Mucosa of stomach (tissue), 1 donor: Measurements from ENCODE around the gene GRAMD2B.

Experiments
- H3K27me3 ChIP-seq: one replicate; pipeline ENCODE4 v1.7.0; 2013; ENCODE audit warnings: mild to moderate bottlenecking, low read length; ENCODE audit not compliant: control insufficient read depth, insufficient read depth
- H3K36me3 ChIP-seq: one replicate; pipeline ENCODE4 v1.7.0; 2013; ENCODE audit warnings: low read length; ENCODE audit not compliant: control insufficient read depth, insufficient read depth
- H3K4me1 ChIP-seq: one replicate; pipeline ENCODE4 v1.7.0; 2013; ENCODE audit warnings: mild to moderate bottlenecking, low read length; ENCODE audit not compliant: control insufficient read depth, insufficient read depth
- H3K4me3 ChIP-seq: one replicate; pipeline ENCODE4 v1.7.0; 2013; ENCODE audit warnings: low read length
- H3K9ac ChIP-seq: one replicate; pipeline ENCODE4 v1.7.0; 2013; ENCODE audit warnings: mild to moderate bottlenecking, low read length, moderate library complexity
- H3K9me3 ChIP-seq: one replicate; pipeline ENCODE4 v1.7.0; 2013; ENCODE audit warnings: mild to moderate bottlenecking, low read length, moderate library complexity; ENCODE audit not compliant: control insufficient read depth
- donor health status: Pancreatic carcinoma.

Gene GRAMD2B

DNA sequence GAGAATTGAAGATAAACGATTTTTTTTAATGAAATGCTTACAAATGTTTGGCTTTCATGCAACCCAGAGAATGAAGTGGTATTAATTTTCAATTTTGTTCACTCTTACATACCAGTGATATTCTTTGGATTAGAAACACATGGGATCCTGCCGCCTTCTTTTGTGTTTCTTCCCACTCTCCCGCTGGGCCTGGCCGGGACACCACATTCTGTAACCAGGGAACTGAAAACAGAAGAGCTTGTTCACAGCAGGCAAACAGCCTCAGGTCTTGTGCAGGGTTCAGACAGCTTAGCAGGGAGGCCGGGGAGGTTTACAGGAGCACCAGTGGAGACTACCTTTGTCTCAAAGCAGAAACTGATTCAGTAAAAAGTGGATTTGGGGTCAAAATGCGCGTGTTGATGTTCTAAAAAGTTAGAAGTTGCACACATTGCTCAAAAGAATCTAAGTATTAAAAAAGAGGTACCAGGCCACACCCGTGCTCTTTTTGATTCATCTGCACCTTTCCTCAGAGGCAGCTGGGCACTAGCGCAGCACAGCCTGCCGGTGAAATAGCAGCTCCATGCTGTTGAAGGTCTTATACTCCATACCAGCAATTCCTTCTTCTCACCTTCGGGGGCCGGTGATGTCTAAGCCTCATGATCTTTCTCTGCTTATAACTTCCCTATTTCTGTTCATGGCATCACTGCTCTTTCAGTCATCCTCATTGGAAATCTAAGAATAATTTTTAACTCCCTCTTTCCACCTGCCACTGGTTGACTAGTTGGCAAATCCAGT lies 67.1 kb downstream of the GRAMD2B start:
- Histone ChIP-seq H3K4me1 (no peaks in the 10 kb centered on the region), H3K27me3 (no peaks in the 10 kb centered on the region), H3K4me3 (no peak overlapping the region), H3K36me3 (peaks cover 3% of the 10 kb centered on the region), H3K9me3 (no peaks in the 10 kb centered on the region), H3K9ac (no peak overlapping the region)

DNA sequence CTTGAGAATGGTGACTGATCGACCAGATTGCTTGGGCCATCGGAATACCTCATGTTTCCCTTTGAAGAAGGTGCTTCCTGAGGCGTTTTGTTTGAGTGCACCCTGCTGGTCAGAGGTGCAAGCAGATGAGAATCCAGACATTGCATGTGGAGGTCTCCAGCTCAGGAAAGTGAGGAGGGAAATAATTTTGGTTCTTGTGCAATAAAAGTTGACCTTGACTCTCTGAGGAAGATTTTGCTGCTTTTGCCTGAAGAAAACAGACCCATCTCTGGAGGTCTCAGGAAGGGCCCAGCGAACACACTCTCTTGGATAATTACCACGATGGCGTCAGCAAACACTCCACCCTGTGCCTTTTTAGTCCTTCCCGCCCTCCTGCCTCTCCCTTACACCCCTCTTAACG lies 69.7 kb downstream of the GRAMD2B start:
- Histone ChIP-seq H3K36me3 (no peaks in the 10 kb centered on the region), H3K9ac (no peak overlapping the region), H3K4me3 (no peak overlapping the region), H3K27me3 (no peaks in the 10 kb centered on the region), H3K9me3 (no peaks in the 10 kb centered on the region), H3K4me1 (no peaks in the 10 kb centered on the region)

DNA sequence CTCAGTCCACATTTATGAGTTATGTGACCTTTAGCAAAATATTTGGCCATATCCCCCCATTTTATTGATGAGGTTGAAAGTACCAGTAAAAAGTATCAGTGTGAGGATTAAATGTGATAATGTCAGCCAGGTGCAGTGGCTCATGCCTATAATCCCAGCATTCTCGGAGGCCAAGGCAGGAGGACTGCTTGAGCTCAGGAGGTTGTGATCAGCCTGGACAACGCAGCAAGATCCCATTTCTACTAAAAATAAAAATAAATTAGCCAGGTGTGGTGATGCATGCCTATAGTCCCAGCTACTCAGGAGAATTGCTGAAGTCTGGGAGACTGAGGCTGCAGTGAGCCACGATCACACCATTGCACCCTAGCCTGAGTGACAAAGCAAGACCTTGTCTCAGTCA lies 71.2 kb downstream of the GRAMD2B start:
- H3K36me3 ChIP-seq = no peaks in the 10 kb centered on the region
- no peak overlapping the region for H3K9ac ChIP-seq
- no peaks in the 10 kb centered on the region for H3K9me3 ChIP-seq
- no peaks in the 10 kb centered on the region for H3K4me1 ChIP-seq
- no peaks in the 10 kb centered on the region for H3K27me3 ChIP-seq
- H3K4me3 ChIP-seq = no peak overlapping the region

DNA sequence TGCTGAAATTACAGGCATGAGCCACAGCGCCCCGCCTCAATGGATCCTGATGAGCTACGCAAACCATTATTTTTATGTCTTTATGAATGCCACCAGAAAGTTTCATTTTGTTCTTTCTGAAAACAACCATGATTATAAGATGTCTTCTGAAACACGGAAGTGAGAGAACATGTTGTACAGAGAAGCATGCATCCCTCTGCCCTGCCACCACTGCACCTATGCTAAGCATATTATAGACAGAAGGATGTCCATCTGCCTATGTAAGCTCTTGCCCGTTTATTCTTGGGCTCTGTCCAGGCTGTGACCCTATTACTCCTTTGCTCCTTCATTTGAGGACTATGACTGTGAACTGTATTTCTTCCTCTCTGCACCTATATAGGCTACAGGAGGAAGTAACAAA lies 74.3 kb downstream of the GRAMD2B start:
- no peak overlapping the region for H3K4me3 ChIP-seq
- no peaks in the 10 kb centered on the region for H3K36me3 ChIP-seq
- no peak overlapping the region for H3K9ac ChIP-seq
- H3K9me3 ChIP-seq = no peaks in the 10 kb centered on the region
- H3K27me3 ChIP-seq = no peaks in the 10 kb centered on the region
- H3K4me1 ChIP-seq = peaks cover 4% of the 10 kb centered on the region

DNA sequence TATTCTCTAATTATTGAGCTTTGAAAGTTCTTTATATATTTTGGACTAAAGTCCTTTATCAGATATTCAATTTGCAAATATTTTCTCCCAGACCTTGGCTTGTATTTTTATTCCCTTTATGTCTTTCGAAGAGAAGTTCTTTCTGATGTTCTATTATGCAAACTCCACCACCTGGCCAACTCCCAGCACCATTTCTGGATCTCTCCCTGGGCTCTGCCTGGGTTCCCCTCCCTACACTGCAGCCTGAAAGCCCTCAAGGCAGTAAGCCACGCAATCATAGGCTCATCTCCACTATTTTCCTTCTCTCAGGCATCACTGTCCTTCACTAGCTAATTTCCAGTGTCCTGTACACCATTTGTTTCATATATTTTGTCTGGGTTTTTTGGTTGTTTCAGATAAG lies 76.1 kb downstream of the GRAMD2B start:
- no peaks in the 10 kb centered on the region for H3K36me3 ChIP-seq
- no peak overlapping the region for H3K9ac ChIP-seq
- H3K4me1 ChIP-seq = peaks cover 11% of the 10 kb centered on the region
- no peaks in the 10 kb centered on the region for H3K9me3 ChIP-seq
- no peak overlapping the region for H3K4me3 ChIP-seq
- H3K27me3 ChIP-seq = no peaks in the 10 kb centered on the region

DNA sequence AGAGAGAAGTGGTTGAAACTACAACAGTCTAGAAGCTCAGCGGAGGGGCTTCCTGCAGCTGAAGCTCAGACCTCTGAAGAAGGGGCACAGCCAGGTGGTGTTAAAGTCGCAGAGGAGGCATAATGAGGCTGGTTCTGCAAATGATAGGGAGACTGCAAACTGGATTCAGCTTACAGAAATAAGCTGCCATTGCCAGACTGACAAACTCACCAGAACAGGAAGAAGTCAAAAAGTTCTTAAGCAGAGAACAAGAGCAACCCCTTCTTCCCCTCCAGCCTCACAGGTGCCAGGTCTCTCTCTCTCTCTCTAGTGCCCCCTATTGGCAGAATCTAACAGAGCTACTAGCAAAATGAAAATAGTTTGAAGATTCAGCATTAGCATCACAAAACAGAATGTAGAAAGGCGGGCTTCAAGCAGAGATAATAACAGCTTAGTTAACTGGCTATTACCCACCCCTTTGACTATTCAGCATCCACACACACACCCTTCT lies 76.7 kb downstream of the GRAMD2B start:
- H3K4me1 ChIP-seq = peaks cover 11% of the 10 kb centered on the region
- no peak overlapping the region for H3K9ac ChIP-seq
- H3K27me3 ChIP-seq = no peaks in the 10 kb centered on the region
- H3K4me3 ChIP-seq = no peak overlapping the region
- H3K9me3 ChIP-seq = no peaks in the 10 kb centered on the region
- no peaks in the 10 kb centered on the region for H3K36me3 ChIP-seq

DNA sequence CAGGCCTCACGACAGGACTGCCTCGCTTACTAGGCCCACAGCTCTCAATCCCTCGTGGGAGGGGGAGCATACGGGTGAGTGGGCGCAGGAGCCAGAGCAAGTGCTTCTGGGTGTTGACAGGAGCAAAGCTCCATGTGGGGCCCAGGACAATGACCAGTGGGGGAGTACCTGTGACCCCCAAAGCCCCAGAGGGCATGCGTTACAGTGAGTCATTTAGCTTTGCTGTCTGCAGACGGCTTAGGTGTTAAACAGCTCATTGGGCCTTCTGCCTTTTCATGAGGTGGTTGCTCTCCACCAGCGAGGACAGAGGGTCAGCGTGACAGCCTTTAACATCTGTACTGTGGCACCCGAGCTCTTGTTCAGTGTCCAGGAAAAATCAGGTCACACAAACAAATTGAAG lies 78.2 kb downstream of the GRAMD2B start:
- Histone ChIP-seq H3K4me1 (peaks cover 11% of the 10 kb centered on the region), H3K9ac (no peak overlapping the region), H3K36me3 (no peaks in the 10 kb centered on the region), H3K9me3 (no peaks in the 10 kb centered on the region), H3K4me3 (no peak overlapping the region), H3K27me3 (no peaks in the 10 kb centered on the region)

DNA sequence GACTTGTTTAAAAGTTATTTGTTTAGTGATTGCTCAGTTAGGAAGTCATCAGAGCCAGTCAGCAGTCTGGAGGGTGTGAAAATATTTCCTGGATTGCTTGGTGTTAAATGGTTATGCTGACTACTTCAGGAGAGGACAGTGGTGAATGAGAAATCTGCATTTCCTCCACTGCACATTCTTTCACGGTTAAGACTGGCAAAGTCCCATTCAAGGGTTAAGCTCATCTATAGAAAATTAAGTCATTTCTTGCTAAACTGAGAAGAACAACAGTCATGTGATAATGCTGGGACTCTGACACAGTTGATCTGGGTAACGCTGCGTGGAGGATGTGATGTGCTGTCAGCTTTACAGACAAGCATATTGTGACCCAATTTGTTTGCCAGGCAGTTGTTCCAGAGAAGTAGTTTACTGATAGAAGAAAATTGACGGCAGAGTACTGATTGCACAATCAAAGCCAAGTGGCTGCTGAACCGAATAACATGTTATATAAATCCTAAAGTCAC lies 80.4 kb downstream of the GRAMD2B start:
- Histone ChIP-seq H3K9me3 (no peaks in the 10 kb centered on the region), H3K27me3 (no peaks in the 10 kb centered on the region), H3K36me3 (no peaks in the 10 kb centered on the region), H3K4me3 (no peak overlapping the region), H3K4me1 (peaks cover 11% of the 10 kb centered on the region), H3K9ac (no peak overlapping the region)

DNA sequence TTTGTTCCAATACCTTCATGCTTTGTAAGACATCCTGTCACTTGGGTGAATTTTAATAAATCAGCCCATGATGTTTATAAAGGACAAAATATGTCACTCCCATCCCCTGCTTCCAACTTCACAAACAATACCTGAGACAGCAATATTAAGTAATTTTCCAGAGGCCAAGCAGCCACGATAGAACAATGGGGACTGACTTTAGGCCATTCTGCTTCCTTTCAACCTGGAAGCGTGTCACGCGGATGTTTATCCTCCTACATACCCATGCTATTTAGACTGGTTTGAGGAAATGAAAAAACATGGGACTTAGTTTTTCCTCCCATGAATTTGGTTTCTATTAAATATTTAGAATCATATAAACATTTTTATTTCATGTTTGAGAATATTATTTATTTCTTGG lies 82.9 kb downstream of the GRAMD2B start:
- Histone ChIP-seq H3K9me3 (no peaks in the 10 kb centered on the region), H3K4me3 (no peak overlapping the region), H3K36me3 (no peaks in the 10 kb centered on the region), H3K4me1 (peaks cover 7% of the 10 kb centered on the region), H3K27me3 (no peaks in the 10 kb centered on the region), H3K9ac (no peak overlapping the region)

DNA sequence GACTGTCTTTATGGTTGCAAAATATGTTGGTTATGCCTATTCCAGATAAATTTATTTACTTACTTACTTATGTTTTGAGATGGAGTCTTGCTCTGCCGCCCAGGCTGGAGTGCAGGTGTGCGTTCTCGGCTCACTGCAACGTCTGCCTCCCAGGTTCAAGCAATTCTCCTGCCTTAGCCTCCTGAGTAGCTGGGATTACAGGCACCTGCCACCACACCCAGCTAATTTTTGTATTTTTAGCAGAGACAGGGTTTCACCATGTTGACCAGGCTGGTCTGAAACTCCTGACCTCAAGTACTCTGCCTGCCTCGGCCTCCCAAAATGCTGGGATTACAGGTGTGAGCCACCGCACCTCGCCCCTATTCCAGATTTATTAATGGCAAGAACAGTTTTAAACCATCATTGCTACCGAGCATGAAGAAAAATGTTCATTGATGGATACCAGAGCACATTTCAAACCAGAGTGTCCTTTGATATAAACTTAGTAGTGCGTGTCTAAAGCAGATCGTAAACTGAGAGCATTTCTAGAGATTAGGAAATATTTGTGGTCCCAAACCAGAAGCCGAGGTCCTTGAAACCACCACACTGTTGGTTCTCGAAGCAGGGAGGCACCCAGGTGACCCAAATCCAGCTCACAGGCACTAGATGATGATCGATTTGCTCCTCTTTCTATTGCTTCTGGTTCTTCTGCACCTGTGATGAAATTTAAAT lies 85.2 kb downstream of the GRAMD2B start:
- Histone ChIP-seq H3K9me3 (no peaks in the 10 kb centered on the region), H3K4me3 (no peak overlapping the region), H3K4me1 (peaks cover 7% of the 10 kb centered on the region), H3K36me3 (no peaks in the 10 kb centered on the region), H3K27me3 (no peaks in the 10 kb centered on the region), H3K9ac (no peak overlapping the region)

DNA sequence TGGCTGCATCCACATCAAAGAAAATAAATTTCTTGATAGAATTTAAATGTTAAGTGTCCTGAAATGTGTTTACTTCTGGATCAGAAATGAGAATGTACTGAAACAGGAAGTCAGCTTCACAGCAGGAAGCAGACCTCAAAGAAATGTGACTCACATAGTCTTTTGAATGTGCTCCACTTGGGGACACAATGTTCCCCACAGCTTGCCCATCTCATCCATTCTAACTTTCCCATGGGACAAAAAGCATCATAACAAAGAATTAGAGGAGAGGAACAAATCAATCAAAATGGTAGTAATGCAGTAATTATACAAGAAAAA lies 85.7 kb downstream of the GRAMD2B start:
- H3K9me3 ChIP-seq = no peaks in the 10 kb centered on the region
- peaks cover 2% of the 10 kb centered on the region for H3K4me1 ChIP-seq
- no peak overlapping the region for H3K9ac ChIP-seq
- H3K27me3 ChIP-seq = no peaks in the 10 kb centered on the region
- H3K4me3 ChIP-seq = no peak overlapping the region
- H3K36me3 ChIP-seq = no peaks in the 10 kb centered on the region

DNA sequence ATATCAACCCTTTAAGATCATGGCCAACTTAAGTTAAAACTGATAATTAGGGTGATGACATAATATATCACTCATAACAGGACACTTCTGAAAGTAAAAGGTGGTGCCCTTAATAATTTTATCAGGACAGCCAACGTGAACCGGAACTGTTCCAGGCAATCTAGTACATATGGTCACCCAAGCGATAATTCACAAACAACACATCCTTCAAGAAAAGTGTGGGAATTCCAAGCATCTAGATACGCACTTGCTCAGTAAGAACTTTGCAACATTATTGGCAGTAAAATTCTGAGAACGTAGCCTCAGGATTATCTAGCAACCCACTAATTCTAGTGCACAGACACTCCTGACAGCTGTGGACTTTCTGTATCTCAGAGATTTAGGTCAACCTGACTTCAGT lies 86.1 kb downstream of the GRAMD2B start:
- Histone ChIP-seq H3K4me1 (peaks cover 4% of the 10 kb centered on the region), H3K9ac (no peak overlapping the region), H3K9me3 (no peaks in the 10 kb centered on the region), H3K36me3 (no peaks in the 10 kb centered on the region), H3K27me3 (no peaks in the 10 kb centered on the region), H3K4me3 (no peak overlapping the region)
